Naive thymus-derived CD4-positive, alpha-beta T cell (primary cell): ENCODE data around the gene CCDC148. TPM values are rescaled to one million over a fixed set of nuclear protein-coding genes. Genes with fewer than 3 reads are reported as not detected.

Source experiments
- polyA plus RNA-seq, 2 donors: library from polyadenylated mRNA; unstranded; fragments of 300-500 nt; fragmentation: Illumina TruSeq; gene quantifications; one replicate each; pipeline ENCODE4 v1.2.3, GENCODE V29; 2021
- total RNA-seq, 6 experiments: library from RNA in 5 of 6; stranded (reverse) in 5 of 6; gene quantifications; 1 replicate in 5 of 6; 2 replicates in 1 of 6; pipeline ENCODE4 v1.2.3 and lab custom pipeline; 2021 to 2026

CCDC148 gene
- total and polyA plus RNA-seq, 7 experiments from 2014 or later: 0.14 to 0.54 TPM; not detected in 5

Other genes with a start within 250 kb of the CCDC148 start
- 10 to 100 TPM; 15.1 to 33.2 (median 23.2) TPM for gene PKP4, start 199 bp upstream of the CCDC148 start, total RNA-seq
- gene PKP4, start 199 bp upstream of the CCDC148 start, polyA plus RNA-seq: 1 to 10 TPM; 1.3 to 1.9 TPM